Skin of body (tissue), 2 donors: ENCODE measurements around the gene NYAP2. TPM values are rescaled to one million over a fixed set of nuclear protein-coding genes. Genes with fewer than 3 reads are reported as not detected.

Experiments used
- DNase-seq: peaks from one replicate; lab custom pipeline; 2025; lab: John Stamatoyannopoulos, UW
- total RNA-seq: library from RNA; depleted of rRNA; stranded (reverse); fragments of >200 nt; gene quantifications from one replicate; pipeline ENCODE4 v1.2.3, GENCODE V29; 2014

The NYAP2 gene
- total RNA-seq, 1 donor from 2014 or later: 0.30 TPM

DNA sequence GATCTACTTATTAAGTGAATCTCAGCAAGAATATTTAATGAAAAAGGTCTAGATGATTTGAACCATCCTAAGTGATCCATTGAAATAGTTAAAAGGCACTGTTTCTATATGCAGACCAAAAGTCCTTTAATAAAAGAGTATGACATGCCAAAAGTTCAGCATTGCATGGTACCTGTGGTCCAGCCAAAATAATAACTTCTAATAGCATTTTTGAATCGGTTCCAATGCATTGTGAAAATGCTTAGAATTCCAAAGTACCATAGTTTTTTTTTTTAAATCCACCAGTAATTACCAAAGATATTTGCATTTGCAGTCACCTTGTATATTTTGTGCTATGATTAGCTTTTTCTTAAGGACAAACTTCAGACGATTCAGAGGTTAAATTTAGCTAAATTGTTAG lies 79.9 kb downstream of the NYAP2 start:
- DNase-seq: no peak

DNA sequence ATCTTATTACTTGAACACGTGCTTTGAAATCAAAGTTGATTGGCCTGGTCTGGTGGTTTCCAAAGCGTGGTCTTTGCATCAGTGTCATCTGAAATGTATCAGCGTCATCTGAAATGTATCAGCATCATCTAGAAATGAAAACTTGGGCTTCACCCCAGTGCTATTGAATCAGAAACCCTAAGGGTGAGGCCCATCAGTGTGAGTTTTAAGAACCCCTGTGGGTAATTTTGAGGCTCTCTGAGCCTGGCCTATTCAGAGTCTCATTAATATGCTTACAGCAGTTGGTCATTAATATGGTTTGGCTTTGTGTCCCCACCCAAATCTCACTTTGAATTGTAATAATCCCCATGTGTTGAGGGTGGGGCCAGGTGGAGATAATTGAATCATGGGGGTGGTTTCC lies 85.2 kb downstream of the NYAP2 start:
- no peak for DNase-seq

- DNase-seq: no peak
Observed at GRCh38 chr2:225486236-225486635, 86.7 kb downstream of the NYAP2 start.

DNA sequence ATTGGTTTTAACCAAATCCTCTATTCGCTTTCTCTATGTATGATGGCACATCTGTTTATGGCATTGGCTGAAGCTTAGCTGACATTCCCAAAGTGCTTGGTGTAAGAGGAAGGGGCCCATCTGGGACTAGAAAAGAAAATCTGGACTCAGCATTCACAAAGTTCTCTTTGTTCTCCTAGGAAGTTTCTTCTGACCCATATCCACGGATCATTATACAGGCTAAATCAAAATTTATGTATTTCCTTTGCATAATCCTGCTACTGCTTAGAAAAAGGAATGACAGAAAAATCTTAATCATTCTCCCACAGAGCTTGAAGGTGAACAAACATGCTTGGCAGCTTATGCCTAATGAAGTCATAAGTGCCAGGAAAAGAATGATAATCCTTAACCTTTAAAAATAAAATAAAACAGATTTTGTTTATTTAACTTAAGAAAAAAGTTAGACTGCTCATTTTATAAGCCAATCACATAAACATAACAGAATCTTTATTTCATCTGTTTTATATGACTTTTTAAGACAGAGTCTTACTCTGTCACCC lies 88.4 kb downstream of the NYAP2 start:
- no peak for DNase-seq

DNA sequence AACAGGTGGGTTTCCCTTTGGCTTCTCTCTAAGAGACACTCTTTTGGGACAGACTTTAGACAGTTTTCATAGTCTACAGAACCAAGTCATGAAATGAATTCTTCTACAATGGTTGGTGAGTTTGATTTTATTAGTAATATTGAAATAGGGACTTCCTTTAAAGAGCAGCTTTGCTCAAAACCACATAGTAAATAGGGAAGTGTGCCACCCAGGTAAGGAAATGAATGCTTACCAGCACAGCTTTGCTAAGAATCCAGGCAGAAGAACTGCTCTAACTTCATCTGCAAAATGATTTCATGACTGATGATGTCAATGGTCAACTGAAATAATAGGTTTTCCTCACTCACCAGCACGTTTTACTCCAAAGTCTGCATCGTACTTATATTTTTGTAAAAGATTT lies 89.2 kb downstream of the NYAP2 start:
- no peak for DNase-seq

DNA sequence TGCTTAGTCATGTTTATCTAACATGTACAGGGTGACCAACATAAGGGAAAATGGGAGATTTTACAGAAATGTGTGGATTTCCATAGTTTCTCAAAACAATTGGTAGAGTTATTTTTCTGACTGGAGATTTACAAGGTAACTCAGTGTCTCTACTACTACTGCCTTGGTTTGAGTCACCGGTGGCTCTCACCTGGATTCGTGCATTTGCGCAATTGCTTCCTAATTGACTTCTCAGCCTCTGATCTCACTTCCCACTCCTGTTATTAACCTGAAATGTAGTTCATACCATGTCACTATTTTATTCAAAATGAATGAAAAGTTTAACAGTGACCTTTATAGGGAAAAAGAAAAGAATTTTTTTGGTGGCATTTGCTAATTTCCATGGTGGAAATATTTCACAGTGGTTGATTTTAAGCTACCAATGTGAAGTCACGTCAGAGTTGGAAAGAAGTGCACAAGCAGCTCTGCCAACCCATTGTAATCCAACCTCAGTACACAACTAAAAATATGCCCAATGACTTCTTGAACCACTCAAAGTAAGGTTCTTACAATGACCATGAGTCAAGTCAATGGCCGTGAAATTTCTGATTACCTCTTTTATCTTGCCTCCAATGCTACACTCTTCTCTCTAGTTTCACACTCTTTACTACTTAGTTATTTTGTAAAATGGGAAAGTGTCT lies 94.0 kb downstream of the NYAP2 start:
- DNase-seq: no peak

- no peak for DNase-seq
Observed at GRCh38 chr2:225494100-225494459, 94.6 kb downstream of the NYAP2 start.

DNA sequence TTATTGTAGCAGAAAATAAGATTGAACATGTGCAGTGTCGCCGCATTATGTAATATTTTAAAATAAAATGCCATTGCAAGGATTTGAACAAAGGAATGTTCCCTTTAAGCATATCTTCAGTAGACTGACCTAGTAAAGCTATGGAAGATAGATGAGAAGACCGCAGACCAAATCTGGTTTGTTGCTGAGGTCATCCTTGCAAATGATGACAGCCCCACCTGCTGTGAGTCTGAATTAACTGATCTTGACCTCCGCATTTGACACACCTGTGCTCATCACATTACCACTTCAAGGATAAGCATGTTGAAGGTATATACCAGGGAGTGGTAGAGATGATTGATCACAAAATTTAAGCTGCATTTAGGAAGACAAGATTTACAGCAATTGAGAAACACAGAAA lies 96.2 kb downstream of the NYAP2 start:
- DNase-seq: no peak

GRCh38 chr2:225496568-225496967 lies 97.1 kb downstream of the NYAP2 start:
- no peak for DNase-seq

- no peak for DNase-seq
Observed at GRCh38 chr2:225497166-225497565, 97.7 kb downstream of the NYAP2 start.

GRCh38 chr2:225501022-225501421 lies 101.5 kb downstream of the NYAP2 start:
- no peak for DNase-seq

DNA sequence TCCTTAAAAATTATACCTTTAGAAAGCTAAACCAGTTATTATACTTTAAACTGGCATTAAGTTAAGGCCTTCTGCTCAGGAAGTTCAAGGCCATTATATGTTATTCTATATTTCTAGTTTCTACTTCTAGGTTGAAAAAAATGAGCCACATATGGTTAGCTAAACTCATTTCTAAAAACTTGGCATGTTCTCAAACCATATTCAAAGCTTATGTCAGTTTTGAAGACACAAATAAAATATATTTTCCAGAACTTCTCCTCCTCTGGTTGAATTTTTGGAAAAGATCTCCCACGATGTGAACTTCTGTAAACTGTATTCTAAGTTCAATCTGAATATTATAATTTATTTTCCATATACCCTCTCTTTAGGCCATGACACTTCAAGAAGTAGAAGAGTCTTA lies 103.5 kb downstream of the NYAP2 start:
- peak; percentile 71 for DNase-seq

DNA sequence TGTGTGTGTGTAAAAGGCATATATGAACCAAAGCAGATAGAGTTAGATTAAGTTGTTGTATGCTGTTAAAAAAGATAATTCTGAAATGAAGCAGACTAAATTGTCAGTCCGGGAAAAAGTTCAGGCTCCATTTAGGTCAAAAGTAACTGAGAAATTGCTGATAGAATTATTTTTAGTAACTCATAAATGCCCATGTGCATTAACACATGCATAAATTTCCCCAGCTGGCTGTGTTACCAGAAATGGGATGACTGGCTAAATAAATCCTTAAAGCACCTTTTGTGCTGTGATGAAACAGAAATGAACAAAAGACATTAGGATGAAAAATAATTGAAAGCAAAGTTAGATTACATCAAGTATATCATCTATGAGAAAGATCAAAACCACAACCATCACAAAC lies 111.3 kb downstream of the NYAP2 start:
- DNase-seq: no peak

DNA sequence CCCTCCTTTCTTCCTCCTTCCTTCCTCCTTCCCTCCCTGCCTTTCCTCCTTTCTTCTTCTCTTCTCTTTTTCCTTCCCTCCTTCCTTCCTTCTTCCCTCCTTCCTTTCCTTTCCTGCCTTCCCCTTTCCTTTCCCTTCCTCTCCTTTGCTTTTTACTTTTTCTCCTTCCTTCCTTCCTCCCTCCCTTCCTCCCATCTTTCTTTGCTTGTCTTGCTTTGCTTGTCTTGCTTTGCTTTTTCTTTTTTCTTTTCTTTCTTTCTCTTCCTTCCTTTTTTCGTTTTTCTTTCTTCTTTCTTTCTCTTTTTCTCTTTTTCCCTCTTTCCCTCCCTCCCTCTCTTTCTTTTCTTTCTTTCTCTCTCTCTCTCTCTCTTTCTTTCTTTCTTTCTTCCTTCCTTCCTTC lies 113.0 kb downstream of the NYAP2 start:
- DNase-seq: no peak

- no peak for DNase-seq
Observed at GRCh38 chr2:225512876-225513540, 113.5 kb downstream of the NYAP2 start.

- DNase-seq: no peak
Observed at GRCh38 chr2:225515033-225515432, 115.5 kb downstream of the NYAP2 start.

GRCh38 chr2:225526760-225527390 lies 127.4 kb downstream of the NYAP2 start:
- DNase-seq: no peak

DNA sequence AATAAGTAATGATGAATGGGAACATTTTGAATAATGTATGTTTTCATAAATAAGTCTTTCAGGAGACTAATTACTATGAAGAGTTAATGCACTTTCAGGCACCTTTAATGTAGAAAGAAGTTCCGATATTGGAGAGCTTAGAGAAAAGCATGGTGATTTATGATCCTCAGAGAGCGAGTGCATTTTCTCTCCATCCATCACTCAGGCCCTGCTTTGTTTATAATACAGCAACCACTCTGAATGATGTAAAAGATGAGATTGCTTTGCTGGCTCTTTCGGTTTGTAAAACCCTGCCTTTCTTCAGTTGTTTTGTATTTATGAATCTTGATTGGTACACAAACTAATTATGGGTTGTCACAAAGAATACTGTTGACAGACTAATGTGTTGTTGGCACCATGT lies 132.0 kb downstream of the NYAP2 start:
- no peak for DNase-seq

DNA sequence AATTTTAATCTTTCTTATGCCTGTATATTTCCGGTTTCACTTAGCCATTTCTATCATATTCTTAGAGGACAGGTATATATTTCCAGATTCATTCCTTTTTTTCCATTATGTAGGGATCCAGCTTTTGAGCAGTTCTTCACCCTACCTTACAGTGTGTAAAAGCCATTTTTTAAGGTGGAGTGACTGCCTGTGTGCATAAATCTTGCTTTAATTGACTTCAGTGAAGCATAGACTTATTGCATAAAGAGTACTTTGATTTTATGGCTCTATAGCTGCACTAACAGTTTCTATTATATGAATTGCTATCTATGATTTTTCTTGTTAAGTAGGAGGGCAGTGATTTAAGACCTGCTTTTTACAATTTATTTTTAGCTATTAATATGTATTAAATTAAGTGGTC lies 132.6 kb downstream of the NYAP2 start:
- no peak for DNase-seq

DNA sequence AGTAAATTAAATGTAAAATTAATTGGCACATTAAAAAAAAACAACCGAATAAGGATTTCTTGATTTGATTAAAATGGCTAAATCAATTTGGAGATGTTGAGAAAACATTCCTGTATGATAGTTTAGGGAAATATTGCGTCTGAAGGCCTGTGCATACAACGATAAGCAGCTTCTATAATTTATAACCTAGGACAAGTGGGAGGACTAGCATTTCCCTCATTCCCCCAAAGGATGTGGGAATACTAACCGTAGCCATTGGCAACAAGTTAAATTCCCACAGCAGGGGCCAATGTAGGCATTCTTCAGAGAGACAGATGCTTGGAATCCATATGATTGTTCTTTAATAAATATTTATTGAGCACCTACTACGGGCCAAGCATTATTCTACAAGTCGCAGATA lies 134.5 kb downstream of the NYAP2 start:
- no peak for DNase-seq

DNA sequence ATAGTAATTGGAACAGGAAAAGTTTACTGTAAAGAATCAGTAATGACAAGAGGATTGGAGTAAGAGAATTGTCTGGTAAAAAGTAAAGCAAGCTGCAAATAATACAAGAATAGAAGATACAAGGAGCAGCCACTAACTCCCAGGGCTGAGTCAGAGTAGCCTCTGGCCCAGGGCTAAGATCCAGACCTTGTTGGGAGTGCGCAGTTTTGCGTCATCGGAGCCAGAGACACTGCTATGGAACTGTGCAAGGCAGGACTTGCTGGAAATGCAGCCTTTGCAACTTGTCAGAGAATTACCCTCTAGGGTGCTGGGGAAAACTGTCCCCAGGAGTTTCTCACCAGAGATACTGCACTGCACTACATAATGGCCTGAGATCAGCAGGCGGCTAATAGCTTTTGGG lies 135.2 kb downstream of the NYAP2 start:
- DNase-seq: no peak

GRCh38 chr2:225536036-225536435 lies 136.5 kb downstream of the NYAP2 start:
- no peak for DNase-seq

- no peak for DNase-seq
Observed at GRCh38 chr2:225543626-225544025, 144.1 kb downstream of the NYAP2 start.
